Kidney capillary endothelial cell (primary cell): ENCODE data around the gene VENTX.

Experiments used
- DNase-seq: peaks from one replicate; pipeline ENCODE4 v3.0.0-alpha.2; 2018; ENCODE audit warnings: low spot score

The VENTX gene

GRCh38 chr10:133287832-133288500 is 50.3 kb downstream of the VENTX start:
- DNase-seq: no peak

- DNase-seq: no peak
These were observed 52.1 kb downstream of the VENTX start for GRCh38 chr10:133289761-133290160.
